Measurements from ENCODE around the gene STXBP3.
A peak's percentile ranks its signal among the peaks of the same experiment; 100 is the strongest.

STXBP3 gene

DNA sequence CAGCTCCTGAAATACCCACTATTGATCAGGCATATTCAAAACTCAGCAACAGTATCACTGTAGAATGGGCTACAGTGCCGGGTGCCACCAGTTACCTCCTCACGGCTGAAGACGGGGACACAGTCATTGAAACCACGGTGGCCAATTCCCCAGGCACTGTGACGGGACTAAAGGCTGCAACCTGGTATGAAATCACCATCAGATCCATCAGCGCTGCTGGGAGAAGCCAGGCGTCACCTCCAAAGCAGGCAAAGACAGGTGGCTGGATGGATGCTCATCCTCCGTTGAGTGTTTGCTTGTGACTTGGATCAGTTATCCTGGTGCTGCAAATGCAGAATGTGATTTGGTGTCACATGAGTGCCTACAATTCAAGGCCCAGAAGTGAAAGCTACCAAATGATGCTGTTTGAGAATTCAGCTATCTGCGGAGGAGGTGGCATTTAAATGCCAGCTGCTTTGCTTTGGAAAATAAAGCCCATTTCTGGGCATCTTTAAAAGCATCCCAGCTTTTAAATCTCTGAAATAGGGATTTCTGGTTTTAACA lies 28.6 kb upstream of the STXBP3 start:
- Mint-ChIP-seq H3K27ac (no peak overlapping the region), H3K9me3 (no peaks in the 10 kb centered on the region), H3K27me3 (peaks cover 16 to 23% of the 10 kb centered on the region in 2 donors), H3K4me1 (ENCODE audit: low read depth in 2 of 2) (no peaks in the 10 kb centered on the region), H3K36me3 (ENCODE audit: insufficient read depth) (no peaks in the 10 kb centered on the region), H3K4me3 (no peak overlapping the region)
- no peak for DNase-seq
- no peak for ATAC-seq (replicated peaks)

GRCh38 chr1:108718927-108719655 lies 27.4 kb upstream of the STXBP3 start:
- no peaks in the 10 kb centered on the region for H3K36me3 Mint-ChIP-seq (ENCODE audit: insufficient read depth)
- peaks cover 11 to 23% of the 10 kb centered on the region in 2 donors for H3K27me3 Mint-ChIP-seq
- no peak for DNase-seq
- no peak overlapping the region for H3K4me3 Mint-ChIP-seq
- no peaks in the 10 kb centered on the region for H3K9me3 Mint-ChIP-seq
- no peak overlapping the region for H3K27ac Mint-ChIP-seq
- ATAC-seq (replicated peaks) = no peak
- H3K4me1 Mint-ChIP-seq (ENCODE audit: low read depth in 2 of 2) = no peaks in the 10 kb centered on the region

GRCh38 chr1:108719656-108720435 lies 26.6 kb upstream of the STXBP3 start:
- no peaks in the 10 kb centered on the region for H3K36me3 Mint-ChIP-seq (ENCODE audit: insufficient read depth)
- ATAC-seq (replicated peaks) = no peak
- peaks cover 10 to 22% of the 10 kb centered on the region in 2 donors for H3K27me3 Mint-ChIP-seq
- DNase-seq = no peak
- H3K9me3 Mint-ChIP-seq = no peaks in the 10 kb centered on the region
- no peak overlapping the region for H3K27ac Mint-ChIP-seq
- H3K4me3 Mint-ChIP-seq = no peak overlapping the region
- H3K4me1 Mint-ChIP-seq (ENCODE audit: low read depth in 2 of 2) = no peaks in the 10 kb centered on the region

DNA sequence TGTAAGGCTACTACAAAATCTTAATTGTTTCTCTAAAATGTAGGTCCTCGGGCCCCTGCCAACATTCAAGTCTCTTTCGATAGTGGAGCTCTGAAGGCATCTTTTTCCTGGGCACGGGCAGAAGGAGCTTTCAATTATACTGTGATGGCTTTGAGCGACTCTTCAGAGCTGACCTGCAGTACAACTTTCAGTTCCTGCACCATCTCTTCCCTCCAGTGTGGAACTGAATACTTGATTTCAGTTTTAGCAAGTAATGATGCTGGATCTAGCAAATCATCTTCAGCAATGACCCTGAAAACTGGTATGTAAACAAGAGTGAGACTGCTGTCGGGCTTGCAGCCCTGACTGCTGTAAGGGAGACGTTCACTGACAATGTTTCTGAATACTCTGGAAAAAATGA lies 24.2 kb upstream of the STXBP3 start:
- Mint-ChIP-seq H3K4me3 (no peak overlapping the region), H3K27ac (no peak overlapping the region), H3K27me3 (peaks cover 10 to 13% of the 10 kb centered on the region in 2 donors), H3K4me1 (ENCODE audit: low read depth in 2 of 2) (no peaks in the 10 kb centered on the region), H3K36me3 (ENCODE audit: insufficient read depth) (no peaks in the 10 kb centered on the region), H3K9me3 (no peaks in the 10 kb centered on the region)
- DNase-seq (no peak), ATAC-seq (replicated peaks) (no peak)

DNA sequence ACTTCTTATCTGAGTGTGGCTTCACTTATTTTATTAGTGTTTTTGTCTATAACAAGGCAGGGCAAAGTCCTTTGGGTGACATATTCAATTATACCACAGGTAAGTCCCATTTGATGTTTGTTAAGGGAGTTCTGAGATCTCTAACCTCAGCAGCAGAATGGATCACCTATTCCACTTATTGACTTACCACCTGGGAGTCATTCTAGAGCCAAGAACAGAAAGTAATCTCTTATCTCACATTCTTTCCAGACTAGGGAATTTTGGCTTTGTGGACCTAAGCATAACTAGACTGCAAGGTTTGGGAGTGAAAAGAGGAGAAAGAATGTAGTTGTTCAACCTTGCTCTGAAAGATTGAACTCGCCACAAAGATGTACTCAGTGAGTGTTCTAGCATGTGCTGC lies 20.6 kb upstream of the STXBP3 start:
- H3K27ac Mint-ChIP-seq = no peak overlapping the region
- H3K9me3 Mint-ChIP-seq = no peaks in the 10 kb centered on the region

DNA sequence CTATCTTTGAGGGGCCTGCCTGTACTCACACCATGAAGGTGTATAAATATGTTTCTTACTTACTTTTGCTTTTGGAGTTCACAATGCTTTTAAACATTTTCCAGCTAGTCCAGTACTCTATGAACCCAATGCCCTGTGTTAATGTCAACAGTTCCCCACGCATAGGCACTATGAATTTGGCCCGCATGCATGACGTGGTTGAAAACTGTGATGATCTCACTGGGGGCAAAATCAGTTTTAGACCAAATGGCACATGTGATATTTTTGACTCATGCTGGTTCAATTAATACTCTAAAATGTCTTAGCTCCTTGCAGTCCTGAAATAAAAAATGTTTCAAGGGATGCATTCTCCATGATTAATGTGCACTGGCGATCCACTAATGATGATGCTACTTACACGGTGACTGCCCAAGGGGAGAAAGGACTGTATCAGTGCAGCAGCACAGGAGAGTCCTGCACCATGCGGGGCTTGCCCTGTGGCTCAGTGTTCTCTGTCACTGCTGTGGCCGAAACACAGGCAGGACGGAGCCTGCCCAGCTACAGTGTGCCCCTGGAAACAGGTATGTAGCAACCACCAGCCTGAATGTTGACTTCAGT lies 18.0 kb upstream of the STXBP3 start:
- DNase-seq (no peak), ATAC-seq (replicated peaks) (no peak)
- no peak overlapping the region for H3K27ac Mint-ChIP-seq
- H3K36me3 Mint-ChIP-seq (ENCODE audit: insufficient read depth) = peaks cover 3% of the 10 kb centered on the region
- no peak overlapping the region for H3K4me3 Mint-ChIP-seq
- H3K27me3 Mint-ChIP-seq = peaks cover 21 to 24% of the 10 kb centered on the region in 2 donors
- no peaks in the 10 kb centered on the region for H3K4me1 Mint-ChIP-seq (ENCODE audit: low read depth in 2 of 2)
- no peaks in the 10 kb centered on the region for H3K9me3 Mint-ChIP-seq

More for the DNA sequence above, 20.6 kb upstream of the STXBP3 start:
- Mint-ChIP-seq H3K36me3 (ENCODE audit: insufficient read depth) (no peaks in the 10 kb centered on the region), H3K27me3 (peaks cover 21 to 24% of the 10 kb centered on the region in 2 donors), H3K4me3 (no peak overlapping the region), H3K4me1 (ENCODE audit: low read depth in 2 of 2) (no peaks in the 10 kb centered on the region)
- DNase-seq (no peak), ATAC-seq (replicated peaks) (no peak)

- Mint-ChIP-seq H3K27me3 (peaks cover 21 to 24% of the 10 kb centered on the region in 2 donors), H3K4me1 (ENCODE audit: low read depth in 2 of 2) (no peaks in the 10 kb centered on the region), H3K27ac (no peak overlapping the region), H3K9me3 (no peaks in the 10 kb centered on the region), H3K4me3 (no peak overlapping the region), H3K36me3 (ENCODE audit: insufficient read depth) (peaks cover 3% of the 10 kb centered on the region)
- ATAC-seq (replicated peaks) = no peak
- DNase-seq = no peak
Measured at GRCh38 chr1:108729481-108729880, 17.0 kb upstream of the STXBP3 start.

DNA sequence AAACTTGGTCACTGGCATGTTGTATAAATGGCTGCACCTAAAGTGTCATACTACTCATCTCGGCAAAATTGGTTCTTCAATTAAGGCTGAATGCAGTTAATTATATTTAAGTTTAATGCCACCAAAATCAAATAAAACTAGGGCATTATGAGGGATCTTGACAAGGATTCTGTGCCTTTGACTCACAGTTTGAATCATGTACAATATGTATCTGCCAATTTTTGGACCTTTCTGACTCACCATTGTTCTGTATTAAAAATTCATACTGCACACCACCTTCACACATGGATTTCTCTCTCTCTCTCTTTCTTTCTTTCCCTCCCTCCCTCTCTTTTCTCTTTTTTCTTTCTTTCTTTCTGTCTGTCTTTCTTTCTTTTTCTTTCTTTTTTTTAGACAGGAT lies 14.1 kb upstream of the STXBP3 start:
- Mint-ChIP-seq H3K27me3 (peaks cover 21 to 27% of the 10 kb centered on the region in 2 donors), H3K27ac (no peak overlapping the region), H3K4me3 (no peak overlapping the region), H3K4me1 (ENCODE audit: low read depth in 2 of 2) (no peaks in the 10 kb centered on the region), H3K36me3 (ENCODE audit: insufficient read depth) (peaks cover 3% of the 10 kb centered on the region), H3K9me3 (no peaks in the 10 kb centered on the region)
- ATAC-seq (replicated peaks) = no peak
- DNase-seq = no peak

DNA sequence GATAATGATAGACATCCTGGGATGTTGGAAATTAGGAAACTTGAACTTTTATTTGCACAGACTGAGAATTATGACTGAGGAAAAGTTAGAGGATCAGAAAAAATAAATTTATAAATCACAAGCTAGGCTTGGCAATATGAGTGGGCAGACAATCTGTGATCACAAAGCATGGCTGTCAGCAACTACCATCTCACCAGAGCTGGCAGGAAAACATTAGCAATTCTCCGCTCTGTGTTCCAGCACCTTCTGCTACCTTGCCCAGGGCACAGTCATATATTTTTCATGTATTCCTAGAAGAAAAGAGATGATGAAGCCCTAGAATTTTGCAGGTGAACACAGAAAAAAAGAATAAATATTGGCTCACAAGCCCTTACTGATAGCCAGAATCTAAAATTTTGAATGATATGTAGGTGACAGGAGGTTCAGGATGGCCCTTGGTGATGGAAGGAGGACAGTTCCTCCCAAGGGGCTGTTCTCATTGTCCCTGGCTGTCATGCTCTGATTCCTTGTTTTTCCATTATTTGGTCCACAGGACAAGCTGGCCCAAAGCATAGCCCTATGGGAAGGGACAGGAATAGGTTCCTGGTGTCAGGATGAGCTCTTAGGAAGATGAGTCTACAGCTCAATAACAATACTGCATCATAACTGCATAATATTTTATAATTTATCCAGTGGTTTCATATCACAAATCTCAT lies 12.2 kb upstream of the STXBP3 start:
- DNase-seq (no peak), ATAC-seq (replicated peaks) (no peak)
- no peaks in the 10 kb centered on the region for H3K4me1 Mint-ChIP-seq (ENCODE audit: low read depth in 2 of 2)
- H3K4me3 Mint-ChIP-seq = no peak overlapping the region
- no peaks in the 10 kb centered on the region for H3K9me3 Mint-ChIP-seq
- H3K36me3 Mint-ChIP-seq (ENCODE audit: insufficient read depth) = peaks cover 3% of the 10 kb centered on the region
- H3K27me3 Mint-ChIP-seq = peaks cover 7 to 23% of the 10 kb centered on the region in 2 donors
- no peak overlapping the region for H3K27ac Mint-ChIP-seq

GRCh38 chr1:108742253-108742652 lies 4.2 kb upstream of the STXBP3 start:
- ATAC-seq (replicated peaks) = no peak
- H3K4me3 Mint-ChIP-seq = no peak overlapping the region
- H3K9me3 Mint-ChIP-seq = no peaks in the 10 kb centered on the region
- H3K27me3 Mint-ChIP-seq = peaks cover 0 to 12% of the 10 kb centered on the region in 2 donors
- peaks cover 7 to 9% of the 10 kb centered on the region in 2 donors for H3K4me1 Mint-ChIP-seq (ENCODE audit: low read depth in 2 of 2)
- no peak overlapping the region for H3K27ac Mint-ChIP-seq
- peaks cover 12% of the 10 kb centered on the region for H3K36me3 Mint-ChIP-seq (ENCODE audit: insufficient read depth)
- no peak for DNase-seq

- Mint-ChIP-seq H3K4me3 (peak overlapping the region; percentile 97 to 100), H3K27ac (peak overlapping the region; percentile 99), H3K27me3 (no peaks in the 10 kb centered on the region), H3K9me3 (no peaks in the 10 kb centered on the region), H3K36me3 (ENCODE audit: insufficient read depth) (peaks cover 24% of the 10 kb centered on the region), H3K4me1 (ENCODE audit: low read depth in 2 of 2) (peaks cover 25 to 41% of the 10 kb centered on the region in 2 donors)
- no peak for DNase-seq
- ATAC-seq (replicated peaks) = no peak
Measured at GRCh38 chr1:108745980-108746381, 493 bp upstream of the STXBP3 start.

- H3K36me3 Mint-ChIP-seq (ENCODE audit: insufficient read depth) = peaks cover 26% of the 10 kb centered on the region
- no peaks in the 10 kb centered on the region for H3K27me3 Mint-ChIP-seq
- no peaks in the 10 kb centered on the region for H3K9me3 Mint-ChIP-seq
- peak overlapping the region; percentile 97 to 100 for H3K4me3 Mint-ChIP-seq
- peaks cover 26 to 42% of the 10 kb centered on the region in 2 donors for H3K4me1 Mint-ChIP-seq (ENCODE audit: low read depth in 2 of 2)
- DNase-seq (peak in 2 of 3 experiments; percentile 11 to 20), ATAC-seq (replicated peaks) (no peak)
- H3K27ac Mint-ChIP-seq = peak overlapping the region; percentile 99
Measured at GRCh38 chr1:108747171-108747850, 837 bp downstream of the STXBP3 start.
